Fibroblast of lung (primary cell): ENCODE measurements around the gene PTPN13. TPM values are rescaled to one million over a fixed set of nuclear protein-coding genes. Genes with fewer than 3 reads are reported as not detected.

Experiments used
- DNase-seq, 2 donors: peaks; one replicate each; pipeline versions ENCODE4 v3.0.0 to v3.0.0-alpha.2; 2010; ENCODE audit warnings: low read depth in 2 of 2
- H2AFZ ChIP-seq: 2 replicates; pipeline ENCODE4 v1.5.1; 2012; ENCODE audit warnings: low read length, control low read depth, inconsistent platforms
- H3K27ac ChIP-seq: 2 replicates; pipeline ENCODE4 v1.5.1; 2011; ENCODE audit warnings: low read length, control low read depth; ENCODE audit not compliant: insufficient read depth
- H3K27me3 ChIP-seq: 2 replicates; pipeline ENCODE4 v1.5.1; 2011; ENCODE audit warnings: mild to moderate bottlenecking, low read length; ENCODE audit not compliant: control insufficient read depth, insufficient read depth
- H3K36me3 ChIP-seq: 2 replicates; pipeline ENCODE4 v1.5.1; 2011; ENCODE audit warnings: low read length; ENCODE audit not compliant: control insufficient read depth, insufficient read depth
- H3K4me1 ChIP-seq: 2 replicates; pipeline ENCODE4 v1.5.1; 2011; ENCODE audit warnings: low read length; ENCODE audit not compliant: control insufficient read depth, insufficient read depth; ENCODE audit errors: extremely low read depth
- H3K4me2 ChIP-seq: 2 replicates; pipeline ENCODE4 v1.5.1; 2011; ENCODE audit warnings: low read length, control low read depth; ENCODE audit not compliant: insufficient read depth; ENCODE audit errors: extremely low read depth
- H3K4me3 ChIP-seq, 4 experiments: fragments of 200-600 bp in 1 of 4; sonication (generic) in 1 of 4; replicated peaks in 1 of 4; 2 replicates each; pipeline ENCODE4 v1.5.1; 2011 to 2016; ENCODE audit warnings: low read length in 4 of 4, low read depth in 3 of 4, mild to moderate bottlenecking in 3 of 4, control low read depth in 2 of 4, inconsistent platforms in 1 of 4, mixed read lengths in 1 of 4; ENCODE audit not compliant: insufficient read depth in 1 of 4; ENCODE audit errors: control extremely low read depth in 1 of 4
- H3K79me2 ChIP-seq: 2 replicates; pipeline ENCODE4 v1.5.1; 2012; ENCODE audit warnings: mild to moderate bottlenecking, low read length, inconsistent platforms; ENCODE audit not compliant: control insufficient read depth, insufficient read depth
- H3K9ac ChIP-seq: 2 replicates; pipeline ENCODE4 v1.5.1; 2011; ENCODE audit warnings: mild to moderate bottlenecking, low read length, control low read depth; ENCODE audit not compliant: insufficient read depth
- H3K9me3 ChIP-seq: 2 replicates; pipeline ENCODE4 v1.5.1; 2012; ENCODE audit warnings: low read depth, low read length; ENCODE audit not compliant: control insufficient read depth, insufficient read depth
- H4K20me1 ChIP-seq: 2 replicates; pipeline ENCODE4 v1.5.1; 2011; ENCODE audit warnings: low read length; ENCODE audit not compliant: control insufficient read depth, insufficient read depth; ENCODE audit errors: extremely low read depth
- EZH2 ChIP-seq: IDR thresholded peaks from 2 replicates; pipeline ENCODE4 v1.5.1; 2012; ENCODE audit warnings: low read length, control low read depth, mild to moderate bottlenecking; ENCODE audit errors: missing control alignments
- polyA plus RNA-seq, 2 donors: library from polyadenylated mRNA; depleted of rRNA in 1 of 2; stranded (reverse) in 1 of 2; unstranded in 1 of 2; fragments of >200 nt; gene quantifications; 2 replicates each; pipeline ENCODE4 v1.2.1, GENCODE V29; 2011 to 2012; ENCODE audit warnings: missing spikeins in 1 of 2
- total RNA-seq: library from RNA; depleted of rRNA; stranded (reverse); fragments of >200 nt; gene quantifications from 2 replicates; pipeline ENCODE4 v1.2.1, GENCODE V29; 2014
- TF ChIP-seq, protein P1 (sequence below), 2 donors: IDR thresholded peaks in 1 of 2; conservative IDR thresholded peaks in 1 of 2; 1 replicate in 1 of 2; 2 replicates in 1 of 2; pipeline ENCODE4 v1.5.1; 2011 to 2012; ENCODE audit warnings: low read length in 2 of 2, control low read depth in 1 of 2, inconsistent platforms in 1 of 2, low read depth in 1 of 2, mild to moderate bottlenecking in 1 of 2

PTPN13 gene
- total and polyA plus RNA-seq, 2 donors (not counting 1 experiment from before 2014, with no cell fraction given): 16.5 to 136 TPM

DNA sequence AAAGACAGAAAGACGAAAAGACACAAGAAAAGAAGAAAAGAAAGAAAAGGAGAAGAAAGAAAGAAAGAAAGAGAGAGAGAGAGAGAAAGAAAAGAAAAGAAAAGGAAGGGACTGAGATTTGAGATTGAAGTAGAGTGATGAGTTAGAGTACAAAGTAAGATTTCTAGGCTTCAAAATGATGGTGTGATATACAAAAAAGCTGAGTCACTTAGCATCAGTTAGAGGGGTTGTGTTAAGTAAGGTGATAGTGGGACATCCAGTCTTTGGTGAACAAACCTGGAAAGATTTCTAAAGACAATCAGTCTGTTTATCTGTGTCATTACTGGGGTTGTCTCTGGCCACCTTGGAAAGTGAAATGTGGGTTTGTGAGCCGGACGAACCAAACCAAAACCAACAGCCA lies 241.6 kb downstream of the PTPN13 start:
- Histone ChIP-seq H3K4me2 (no peak overlapping the region), H3K36me3 (no peaks in the 10 kb centered on the region), H3K27ac (peak overlapping the region; percentile 57), H3K27me3 (no peaks in the 10 kb centered on the region), H3K9ac (no peak overlapping the region), H3K4me1 (peaks cover 17% of the 10 kb centered on the region), H3K4me3 (no peak overlapping the region), H4K20me1 (no peaks in the 10 kb centered on the region), H3K79me2 (no peaks in the 10 kb centered on the region), H3K9me3 (no peaks in the 10 kb centered on the region), H2AFZ (no peak overlapping the region)
- no peak for TF ChIP-seq EZH2
- TF ChIP-seq, protein P1, sequence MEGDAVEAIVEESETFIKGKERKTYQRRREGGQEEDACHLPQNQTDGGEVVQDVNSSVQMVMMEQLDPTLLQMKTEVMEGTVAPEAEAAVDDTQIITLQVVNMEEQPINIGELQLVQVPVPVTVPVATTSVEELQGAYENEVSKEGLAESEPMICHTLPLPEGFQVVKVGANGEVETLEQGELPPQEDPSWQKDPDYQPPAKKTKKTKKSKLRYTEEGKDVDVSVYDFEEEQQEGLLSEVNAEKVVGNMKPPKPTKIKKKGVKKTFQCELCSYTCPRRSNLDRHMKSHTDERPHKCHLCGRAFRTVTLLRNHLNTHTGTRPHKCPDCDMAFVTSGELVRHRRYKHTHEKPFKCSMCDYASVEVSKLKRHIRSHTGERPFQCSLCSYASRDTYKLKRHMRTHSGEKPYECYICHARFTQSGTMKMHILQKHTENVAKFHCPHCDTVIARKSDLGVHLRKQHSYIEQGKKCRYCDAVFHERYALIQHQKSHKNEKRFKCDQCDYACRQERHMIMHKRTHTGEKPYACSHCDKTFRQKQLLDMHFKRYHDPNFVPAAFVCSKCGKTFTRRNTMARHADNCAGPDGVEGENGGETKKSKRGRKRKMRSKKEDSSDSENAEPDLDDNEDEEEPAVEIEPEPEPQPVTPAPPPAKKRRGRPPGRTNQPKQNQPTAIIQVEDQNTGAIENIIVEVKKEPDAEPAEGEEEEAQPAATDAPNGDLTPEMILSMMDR (conservative IDR thresholded peaks at IDR 0.05 in 1 of 2, IDR thresholded peaks at IDR 0.05 in 1 of 2; ENCODE audit: low read depth in 1 of 2, low read length in 2 of 2): no peak
- no peak for DNase-seq

DNA sequence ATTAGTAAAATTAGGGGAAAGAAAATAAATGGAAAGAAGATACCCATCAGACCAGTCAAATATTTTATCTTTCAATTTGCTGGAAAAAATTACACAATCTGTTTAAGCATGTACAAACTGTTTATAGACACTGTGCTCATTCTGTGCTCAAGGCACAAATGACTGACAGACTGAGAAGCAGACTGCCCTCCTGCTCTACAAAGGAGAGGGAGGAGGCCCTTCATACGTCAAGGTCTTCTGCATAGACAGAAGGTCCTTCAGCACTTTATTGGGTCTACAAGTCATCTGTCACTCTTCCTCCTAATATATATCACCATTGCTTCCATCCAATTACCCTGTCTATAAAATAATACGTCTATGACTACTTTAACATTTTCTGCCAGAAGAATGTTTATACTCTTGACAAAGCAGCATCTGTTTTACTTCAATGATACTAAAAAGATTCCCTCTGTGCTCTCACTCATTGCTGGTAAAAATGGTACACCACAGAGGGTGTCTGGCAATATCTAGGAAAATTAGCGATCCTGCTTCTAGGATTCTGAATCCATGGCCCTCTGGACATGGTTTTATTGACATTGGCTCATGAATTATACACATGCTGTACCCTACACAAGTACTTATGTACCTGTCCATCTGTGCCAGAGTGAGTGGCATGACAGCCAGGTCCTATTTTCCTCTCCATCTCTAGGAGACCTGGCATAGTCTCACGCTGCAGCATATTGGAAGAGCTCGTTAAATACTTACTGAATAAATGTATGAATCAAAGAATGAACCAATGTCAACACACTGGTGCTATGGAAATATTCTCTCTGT lies 243.8 kb downstream of the PTPN13 start:
- H3K4me1 ChIP-seq: peaks cover 14% of the 10 kb centered on the region
- H3K9me3 ChIP-seq: no peaks in the 10 kb centered on the region
- no peaks in the 10 kb centered on the region for H3K79me2 ChIP-seq
- H3K27ac ChIP-seq: no peak overlapping the region
- peak in 1 of 2 donors; percentile 54 for DNase-seq
- H3K9ac ChIP-seq: no peak overlapping the region
- no peaks in the 10 kb centered on the region for H3K36me3 ChIP-seq
- H3K27me3 ChIP-seq: no peaks in the 10 kb centered on the region
- no peak overlapping the region for H2AFZ ChIP-seq
- H3K4me2 ChIP-seq: peak overlapping the region; percentile 4
- no peak for TF ChIP-seq EZH2
- TF ChIP-seq, protein P1 (conservative IDR thresholded peaks at IDR 0.05 in 1 of 2, IDR thresholded peaks at IDR 0.05 in 1 of 2; ENCODE audit: low read depth in 1 of 2, low read length in 2 of 2): no peak
- no peak overlapping the region for H3K4me3 ChIP-seq
- H4K20me1 ChIP-seq: no peaks in the 10 kb centered on the region

DNA sequence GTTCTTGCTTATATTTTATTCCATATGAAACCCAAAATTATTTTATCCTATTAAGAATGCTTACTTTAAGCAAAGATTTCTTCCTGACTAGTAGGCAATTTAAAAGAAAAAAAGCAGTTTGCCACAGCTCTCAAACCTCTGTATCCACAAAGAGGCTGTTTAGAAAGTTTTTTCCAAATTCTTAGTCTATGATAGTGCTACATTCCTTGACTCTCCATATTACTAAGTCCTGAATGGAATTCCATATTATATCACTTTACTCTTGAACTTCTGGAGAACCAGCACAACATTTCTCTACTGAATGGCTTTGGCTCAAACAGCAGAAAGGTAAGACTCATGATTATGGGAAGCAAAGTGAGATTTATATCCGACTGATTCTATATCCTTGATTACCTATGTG lies 246.7 kb downstream of the PTPN13 start:
- peak in 1 of 2 donors; percentile 37 for DNase-seq
- no peaks in the 10 kb centered on the region for H3K9me3 ChIP-seq
- H3K9ac ChIP-seq: no peak overlapping the region
- H4K20me1 ChIP-seq: no peaks in the 10 kb centered on the region
- no peak overlapping the region for H3K4me2 ChIP-seq
- H3K27ac ChIP-seq: no peak overlapping the region
- H3K4me3 ChIP-seq: no peak overlapping the region
- H3K36me3 ChIP-seq: no peaks in the 10 kb centered on the region
- peaks cover 3% of the 10 kb centered on the region for H3K4me1 ChIP-seq
- H3K27me3 ChIP-seq: no peaks in the 10 kb centered on the region
- no peak overlapping the region for H2AFZ ChIP-seq
- no peaks in the 10 kb centered on the region for H3K79me2 ChIP-seq
- TF ChIP-seq, protein P1 (conservative IDR thresholded peaks at IDR 0.05 in 1 of 2, IDR thresholded peaks at IDR 0.05 in 1 of 2; ENCODE audit: low read depth in 1 of 2, low read length in 2 of 2): no peak
- no peak for TF ChIP-seq EZH2
